Measurements from ENCODE around the gene SSNA1. TPM values are rescaled to one million over a fixed set of nuclear protein-coding genes. Genes with fewer than 3 reads are reported as not detected.

SSNA1 gene
- total and polyA plus RNA-seq, 2 donors (not counting 1 experiment from before 2014, with no cell fraction given) = 53.6 to 129 TPM

- Histone ChIP-seq H3K36me3 (replicated peaks in 1 of 2; ENCODE audit: control extremely low read depth in 1 of 2, control insufficient read depth in 1 of 2, extremely low read depth in 1 of 2, insufficient read depth in 2 of 2, low read length in 1 of 2) (peaks cover 0 to 10% of the 10 kb centered on the region in 2 experiments), H3K27me3 (replicated peaks in 1 of 4; ENCODE audit: control extremely low read depth in 1 of 4, control insufficient read depth in 3 of 4, insufficient read depth in 4 of 4, low read length in 3 of 4) (peaks cover 0 to 36% (median 16%) of the 10 kb centered on the region in 4 experiments), H2AFZ (ENCODE audit: insufficient read depth, low read depth, low read length, poor library complexity, severe bottlenecking) (no peak overlapping the region), H3K9me3 (ENCODE audit: control extremely low read depth in 1 of 3, control insufficient read depth in 2 of 3, insufficient read depth in 1 of 3, low read length in 2 of 3) (peaks cover 0 to 10% (median 0%) of the 10 kb centered on the region in 3 donors), H3K27ac (ENCODE audit: low read length in 2 of 2) (no peak overlapping the region), H3K79me2 (ENCODE audit: control insufficient read depth, insufficient read depth, low read length) (no peaks in the 10 kb centered on the region), H4K20me1 (ENCODE audit: control insufficient read depth, insufficient read depth, low read length, poor library complexity, severe bottlenecking) (no peaks in the 10 kb centered on the region), H3K4me3 (ENCODE audit: control extremely low read depth in 1 of 5, extremely low read depth in 1 of 5, insufficient read depth in 1 of 5, low read depth in 2 of 5, low read length in 4 of 5) (no peak overlapping the region), H3K4me1 (ENCODE audit: control insufficient read depth in 2 of 2, insufficient read depth in 2 of 2, low read length in 2 of 2) (peaks cover 7 to 23% of the 10 kb centered on the region in 2 donors), H3K9ac (ENCODE audit: low read length) (no peak overlapping the region), H3K4me2 (replicated peaks; ENCODE audit: low read depth, low read length, poor library complexity, severe bottlenecking) (no peak overlapping the region)
- POLR2A ChIA-PET = no interaction called here
- ATAC-seq (ENCODE audit: low read depth) (no peak), DNase-seq (no peak)
- Mint-ChIP-seq H3K4me1 (peaks cover 6% of the 10 kb centered on the region), H3K27me3 (peaks cover under 1% of the 10 kb centered on the region), H3K27ac (no peak overlapping the region), H3K9me3 (ENCODE audit: insufficient read depth) (no peaks in the 10 kb centered on the region), H3K4me3 (no peak overlapping the region)
- intact Hi-C loops (cut with micrococcal nuclease) = no loop called here
- CTCF ChIA-PET = no interaction called here
- 91% methylated on average over 45 of the region's 45 CpGs for WGBS (ENCODE audit: insufficient coverage)
- no peak for TF ChIP-seq EZH2 (IDR thresholded peaks at IDR 0.05; ENCODE audit: borderline replicate concordance, insufficient read depth, low read depth, low read length, poor library complexity, severe bottlenecking)
- TF ChIP-seq CTCF (IDR thresholded peaks at IDR 0.05) = no peak
Observed at GRCh38 chr9:137173796-137174664, 14.4 kb upstream of the SSNA1 start.

- H3K79me2 ChIP-seq (ENCODE audit: control insufficient read depth, insufficient read depth, low read length) = no peaks in the 10 kb centered on the region
- 38% methylated on average over 34 of the region's 34 CpGs for WGBS (ENCODE audit: insufficient coverage)
- ChIA-PET POLR2A (no interaction called here), CTCF (interaction anchor here (2.1 kb wide), 1 partner anchor 56 kb away, joined by 5 read pairs; no protein-coding TSS in a partner anchor)
- no peak overlapping the region for H2AFZ ChIP-seq (ENCODE audit: insufficient read depth, low read depth, low read length, poor library complexity, severe bottlenecking)
- Mint-ChIP-seq H3K9me3 (ENCODE audit: insufficient read depth) (no peaks in the 10 kb centered on the region), H3K27me3 (no peaks in the 10 kb centered on the region), H3K27ac (no peak overlapping the region), H3K4me1 (peaks cover 6% of the 10 kb centered on the region), H3K4me3 (no peak overlapping the region)
- peaks cover 6% of the 10 kb centered on the region for H4K20me1 ChIP-seq (ENCODE audit: control insufficient read depth, insufficient read depth, low read length, poor library complexity, severe bottlenecking)
- no peak for TF ChIP-seq CTCF (IDR thresholded peaks at IDR 0.05)
- no peak for TF ChIP-seq EZH2 (IDR thresholded peaks at IDR 0.05; ENCODE audit: borderline replicate concordance, insufficient read depth, low read depth, low read length, poor library complexity, severe bottlenecking)
- intact Hi-C loops (cut with micrococcal nuclease) = no loop called here
- DNase-seq = no peak
- peaks cover 0 to 17% of the 10 kb centered on the region in 2 experiments for H3K36me3 ChIP-seq (replicated peaks in 1 of 2; ENCODE audit: control extremely low read depth in 1 of 2, control insufficient read depth in 1 of 2, extremely low read depth in 1 of 2, insufficient read depth in 2 of 2, low read length in 1 of 2)
- no peak overlapping the region for H3K4me3 ChIP-seq (ENCODE audit: control extremely low read depth in 1 of 5, extremely low read depth in 1 of 5, insufficient read depth in 1 of 5, low read depth in 2 of 5, low read length in 4 of 5)
- H3K4me1 ChIP-seq (ENCODE audit: control insufficient read depth in 2 of 2, insufficient read depth in 2 of 2, low read length in 2 of 2) = peaks cover 7 to 15% of the 10 kb centered on the region in 2 donors
- H3K4me2 ChIP-seq (replicated peaks; ENCODE audit: low read depth, low read length, poor library complexity, severe bottlenecking) = peak overlapping the region; percentile 32
- no peak for ATAC-seq (ENCODE audit: low read depth)
- H3K27ac ChIP-seq (ENCODE audit: low read length in 2 of 2) = no peak overlapping the region
- H3K27me3 ChIP-seq (replicated peaks in 1 of 4; ENCODE audit: control extremely low read depth in 1 of 4, control insufficient read depth in 3 of 4, insufficient read depth in 4 of 4, low read length in 3 of 4) = peaks cover 0 to 35% (median 16%) of the 10 kb centered on the region in 4 experiments
- no peak overlapping the region for H3K9ac ChIP-seq (ENCODE audit: low read length)
- peaks cover 0 to 10% (median 0%) of the 10 kb centered on the region in 3 donors for H3K9me3 ChIP-seq (ENCODE audit: control extremely low read depth in 1 of 3, control insufficient read depth in 2 of 3, insufficient read depth in 1 of 3, low read length in 2 of 3)
Observed at GRCh38 chr9:137174722-137175293, 13.7 kb upstream of the SSNA1 start.
